Smooth muscle cell (in vitro differentiated cells): ENCODE results near the gene AGAP1. TPM values are rescaled to one million over a fixed set of nuclear protein-coding genes. Genes with fewer than 3 reads are reported as not detected.

Experiments used
- DNase-seq: peaks from one replicate; lab custom pipeline; 2025; ENCODE audit not compliant: unreplicated experiment; lab: John Stamatoyannopoulos, UW
- H2AFZ ChIP-seq: fragments of 200-600 bp; sonication (generic); 2 replicates; pipeline ENCODE4 v1.6.0; 2016; ENCODE audit warnings: antibody characterized with exemption, low read depth, mild to moderate bottlenecking
- H3F3A ChIP-seq: fragments of 200-600 bp; sonication (generic); 2 replicates; pipeline ENCODE4 v1.6.0; 2017; ENCODE audit warnings: antibody characterized with exemption, low read depth
- H3K27ac ChIP-seq: fragments of 200-600 bp; sonication (generic); 2 replicates; pipeline ENCODE4 v1.5.1; 2016; ENCODE audit warnings: low read depth, mild to moderate bottlenecking
- H3K27me3 ChIP-seq: fragments of 200-600 bp; sonication (generic); 2 replicates; pipeline ENCODE4 v1.6.1; 2016; ENCODE audit warnings: low read depth, mild to moderate bottlenecking
- H3K36me3 ChIP-seq: fragments of 200-600 bp; sonication (generic); 2 replicates; pipeline ENCODE4 v1.5.1; 2016; ENCODE audit warnings: low read depth
- H3K4me1 ChIP-seq: fragments of 200-600 bp; sonication (generic); 2 replicates; pipeline ENCODE4 v1.5.1; 2016; ENCODE audit warnings: low read depth
- H3K4me2 ChIP-seq: fragments of 200-600 bp; sonication (generic); 2 replicates; pipeline ENCODE4 v1.6.0; 2016; ENCODE audit warnings: mild to moderate bottlenecking
- H3K4me3 ChIP-seq: fragments of 200-600 bp; sonication (generic); 2 replicates; pipeline ENCODE4 v1.5.1; 2016; ENCODE audit warnings: mild to moderate bottlenecking
- H3K79me2 ChIP-seq: fragments of 200-600 bp; sonication (generic); 2 replicates; pipeline ENCODE4 v1.6.0; 2016; ENCODE audit warnings: low read depth, mild to moderate bottlenecking
- H3K9ac ChIP-seq: fragments of 200-600 bp; sonication (generic); 2 replicates; pipeline ENCODE4 v1.6.0; 2016; ENCODE audit warnings: low read depth
- H3K9me3 ChIP-seq: fragments of 200-600 bp; sonication (generic); replicated peaks from 2 replicates; pipeline ENCODE4 v1.5.1; 2016; ENCODE audit warnings: low read depth
- H4K20me1 ChIP-seq: fragments of 200-600 bp; sonication (generic); 2 replicates; pipeline ENCODE4 v1.6.0; 2016; ENCODE audit warnings: low read depth
- CTCF ChIP-seq: fragments of 200-600 bp; sonication (generic); IDR thresholded peaks from 2 replicates; pipeline ENCODE4 v1.5.1; 2017; ENCODE audit warnings: borderline replicate concordance, mild to moderate bottlenecking, antibody characterized with exemption; ENCODE audit not compliant: insufficient read depth, poor library complexity, severe bottlenecking
- WGBS: methylation state at CpG from one replicate; pipeline ENCODE4 v1.1.7; 2016; ENCODE audit warnings: low lambda C conversion rate; 5-methylcytosine and 5-hydroxymethylcytosine counted together
- polyA plus RNA-seq: library from polyadenylated mRNA; unstranded; fragments of >200 nt; fragmentation: Nextera tagmentation; extraction: Ambion mirVana; gene quantifications from 2 replicates; pipeline ENCODE4 v1.2.1, GENCODE V29; 2016
- total RNA-seq: library from RNA; depleted of rRNA; stranded (reverse); fragments of >200 nt; gene quantifications from 2 replicates; pipeline ENCODE4 v1.2.3, GENCODE V29; 2014

The AGAP1 gene
- total and polyA plus RNA-seq, 2 experiments from 2014 or later, result 3.9 to 9.8 TPM

GRCh38 chr2:235690082-235690808 is 196.4 kb downstream of the AGAP1 start:
- peaks cover 26% of the 10 kb centered on the region for H3K79me2 ChIP-seq
- H4K20me1 ChIP-seq, result peaks cover 98% of the 10 kb centered on the region
- no peaks in the 10 kb centered on the region for H3K9me3 ChIP-seq
- WGBS, result 95% methylated on average over 9 of the region's 9 CpGs
- no peak overlapping the region for H2AFZ ChIP-seq
- no peak for TF ChIP-seq CTCF
- H3K4me1 ChIP-seq, result no peaks in the 10 kb centered on the region
- no peak overlapping the region for H3K27ac ChIP-seq
- no peak overlapping the region for H3K9ac ChIP-seq
- no peaks in the 10 kb centered on the region for H3K36me3 ChIP-seq
- H3K4me3 ChIP-seq, result no peak overlapping the region
- no peak for DNase-seq
- H3K4me2 ChIP-seq, result no peak overlapping the region
- no peaks in the 10 kb centered on the region for H3F3A ChIP-seq
- H3K27me3 ChIP-seq, result no peaks in the 10 kb centered on the region

GRCh38 chr2:235690809-235691450 is 197.1 kb downstream of the AGAP1 start:
- no peaks in the 10 kb centered on the region for H3K27me3 ChIP-seq
- DNase-seq, result no peak
- no peak overlapping the region for H3K9ac ChIP-seq
- H3K27ac ChIP-seq, result no peak overlapping the region
- no peak overlapping the region for H3K4me3 ChIP-seq
- H3K4me1 ChIP-seq, result no peaks in the 10 kb centered on the region
- TF ChIP-seq CTCF, result no peak
- H3K36me3 ChIP-seq, result no peaks in the 10 kb centered on the region
- no peaks in the 10 kb centered on the region for H3F3A ChIP-seq
- peaks cover 98% of the 10 kb centered on the region for H4K20me1 ChIP-seq
- peaks cover 31% of the 10 kb centered on the region for H3K79me2 ChIP-seq
- WGBS, result 93% methylated on average over 14 of the region's 14 CpGs
- no peak overlapping the region for H3K4me2 ChIP-seq
- no peaks in the 10 kb centered on the region for H3K9me3 ChIP-seq
- H2AFZ ChIP-seq, result no peak overlapping the region

- Histone ChIP-seq H3K4me1 (no peaks in the 10 kb centered on the region), H2AFZ (no peak overlapping the region), H3K36me3 (no peaks in the 10 kb centered on the region), H3K27me3 (no peaks in the 10 kb centered on the region), H3K27ac (no peak overlapping the region), H3K4me3 (no peak overlapping the region), H4K20me1 (peaks cover 100% of the 10 kb centered on the region), H3K9me3 (no peaks in the 10 kb centered on the region), H3F3A (no peaks in the 10 kb centered on the region), H3K4me2 (no peak overlapping the region), H3K79me2 (peaks cover 32% of the 10 kb centered on the region), H3K9ac (no peak overlapping the region)
- no peak for DNase-seq
- no peak for TF ChIP-seq CTCF
- 94% methylated on average over 10 of the region's 10 CpGs for WGBS
Observed at GRCh38 chr2:235692076-235692475, 198.2 kb downstream of the AGAP1 start.
